GM21786 (cell line): ENCODE data around the gene BCL2L13.
"Not testable (repeated sequence)": the region's sequence is repeated elsewhere in the genome, so short reads cannot be mapped to it uniquely, and the experiment has no call there.

Source experiments
- ATAC-seq: cut with Tn5 transposase; IDR thresholded peaks from one replicate; pipeline ENCODE4 v1.9.1; 2021; ENCODE audit not compliant: unreplicated experiment

BCL2L13 gene

DNA sequence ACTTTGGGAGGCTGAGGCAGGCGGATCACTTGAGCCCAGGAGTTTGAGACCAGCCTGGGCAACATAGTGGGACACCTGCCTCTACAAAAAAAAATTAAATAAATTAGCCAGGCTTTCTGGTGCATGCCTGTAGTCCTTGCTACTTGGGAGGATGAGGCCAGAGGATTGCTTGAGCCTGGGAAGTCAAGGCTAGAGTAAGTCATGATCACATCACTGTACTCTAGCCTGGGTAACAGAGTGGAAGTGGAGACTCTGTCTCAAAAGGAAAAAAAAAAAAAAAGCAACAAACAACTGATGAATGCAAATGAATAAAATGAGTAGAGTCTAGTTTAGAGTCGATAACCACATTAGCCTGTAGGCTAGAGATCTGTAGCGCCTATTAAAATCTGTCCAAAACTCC lies 3.9 kb upstream of the BCL2L13 start:
- ATAC-seq, result no peak

DNA sequence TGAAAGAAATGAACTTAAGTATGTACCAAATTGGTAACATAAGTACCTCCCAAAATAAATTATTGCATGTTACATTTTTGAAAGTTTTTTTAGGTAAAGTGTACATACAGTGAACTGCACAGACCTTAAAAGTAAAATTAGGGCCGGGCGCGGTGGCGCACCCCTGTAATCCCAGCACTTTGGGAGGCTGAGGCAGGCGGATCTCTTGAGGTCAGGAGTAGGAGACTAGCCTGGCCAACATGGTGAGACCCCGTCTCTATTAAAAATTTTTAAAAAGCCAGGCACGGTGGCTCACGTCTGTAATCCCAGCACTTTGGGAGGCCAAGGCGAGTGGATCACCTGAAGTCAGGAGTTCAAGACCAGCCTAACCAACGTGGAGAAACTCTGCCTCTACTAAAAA lies 1.7 kb upstream of the BCL2L13 start:
- not testable (repeated sequence) for ATAC-seq

DNA sequence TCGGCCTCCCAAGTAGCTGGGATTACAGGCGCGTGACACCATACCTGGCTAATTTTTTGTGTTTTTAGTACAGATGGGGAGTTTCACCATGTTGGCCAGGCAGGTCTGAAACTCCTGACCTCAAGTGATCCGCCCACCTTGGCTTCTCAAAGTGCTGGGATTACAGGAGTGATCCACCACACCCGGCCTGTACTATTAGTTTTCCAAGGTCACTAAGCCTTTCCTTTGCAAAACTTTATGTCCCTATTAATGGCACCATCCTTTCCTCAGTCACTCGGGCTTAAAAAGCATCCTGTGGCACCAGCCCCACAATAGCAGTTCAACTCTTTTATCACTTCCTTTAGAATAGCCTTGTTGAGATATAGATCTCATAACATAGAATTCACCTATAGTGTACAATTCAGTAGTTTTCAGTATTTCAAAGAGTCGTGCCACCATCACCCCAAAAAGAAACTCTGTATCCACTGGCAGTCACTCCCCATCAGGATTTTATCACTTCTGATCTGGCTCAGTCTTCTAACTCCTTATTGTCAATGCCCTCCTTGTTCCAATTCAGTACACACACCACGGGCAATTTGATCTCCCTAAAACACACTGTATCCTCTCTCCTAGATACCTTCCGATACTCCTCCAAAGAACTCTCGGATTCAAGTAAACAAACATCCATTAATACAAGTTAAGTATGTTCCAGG lies 921 bp upstream of the BCL2L13 start:
- no peak for ATAC-seq

DNA sequence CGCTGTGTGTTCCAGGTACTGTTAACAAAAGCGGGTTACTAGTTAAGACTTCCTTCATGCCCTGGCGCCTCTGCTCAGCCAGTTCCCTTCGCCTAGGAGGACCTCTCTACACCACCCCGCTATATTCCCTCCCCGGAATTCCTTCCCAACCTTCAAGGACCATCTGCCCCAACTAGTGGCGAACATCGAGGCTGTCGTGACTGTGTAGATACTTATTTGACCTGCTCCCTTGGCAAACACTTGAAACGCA lies 450 bp upstream of the BCL2L13 start:
- peak; percentile 13 for ATAC-seq

DNA sequence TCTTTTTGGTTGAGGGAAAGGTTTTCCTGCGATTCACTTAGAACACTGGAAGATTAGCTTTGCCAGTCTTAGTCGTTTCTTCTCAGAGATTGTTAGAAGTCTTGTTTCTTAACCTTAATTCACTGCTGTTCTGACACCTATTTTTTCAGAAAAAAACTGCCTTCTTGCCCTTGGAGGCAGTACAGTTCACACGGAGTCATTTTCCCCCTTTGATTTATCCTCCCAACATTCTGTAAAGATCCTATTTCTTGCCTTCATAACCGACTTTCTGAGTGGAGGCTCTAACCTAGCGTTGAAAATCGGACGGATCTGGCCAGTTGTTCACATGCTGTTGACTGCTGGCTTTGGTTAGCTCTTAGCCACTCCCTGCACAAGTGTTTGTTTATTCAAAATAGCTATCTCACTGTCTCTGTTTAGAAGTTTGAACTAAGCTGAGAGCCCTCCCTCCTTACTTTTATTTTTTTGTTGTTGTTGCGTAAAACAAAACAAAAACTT lies 737 bp downstream of the BCL2L13 start:
- no peak for ATAC-seq

DNA sequence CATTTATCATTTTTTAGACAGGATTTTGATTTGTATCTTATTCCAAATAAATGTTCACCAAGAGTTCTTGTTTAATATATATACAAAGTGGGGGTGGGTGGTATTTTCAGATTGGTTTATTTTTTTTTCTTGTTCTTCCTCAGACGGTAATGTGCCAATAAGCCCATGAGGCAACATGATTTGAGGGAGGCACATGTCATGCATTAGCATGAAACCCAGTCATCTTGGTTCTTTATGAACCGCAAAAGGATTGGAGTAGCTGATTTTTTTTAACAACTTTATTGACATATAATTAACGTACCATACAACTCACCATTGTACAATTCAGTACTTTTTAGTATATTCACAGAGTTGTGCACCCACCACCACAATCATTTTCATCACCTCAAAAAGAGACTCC lies 2.7 kb downstream of the BCL2L13 start:
- ATAC-seq, result no peak

DNA sequence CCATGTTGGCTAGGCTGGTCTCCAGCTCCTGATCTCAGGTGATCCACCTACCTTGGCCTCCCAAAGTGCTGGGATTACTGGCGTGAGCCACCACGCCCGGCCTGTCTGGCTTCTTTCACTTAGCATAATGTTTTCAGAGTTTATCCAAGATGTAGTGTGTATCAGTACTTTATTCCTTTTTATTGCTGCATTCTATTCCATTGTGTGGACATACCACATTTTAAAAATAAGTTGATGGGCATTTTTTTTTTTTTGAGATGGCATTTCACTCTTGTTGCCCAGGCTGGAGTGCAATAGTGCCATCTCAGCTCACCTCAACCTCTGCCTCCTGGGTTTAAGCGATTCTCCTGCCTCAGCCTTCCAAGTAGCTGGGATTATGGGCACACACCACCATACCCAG lies 3.8 kb downstream of the BCL2L13 start:
- not testable (repeated sequence) for ATAC-seq

DNA sequence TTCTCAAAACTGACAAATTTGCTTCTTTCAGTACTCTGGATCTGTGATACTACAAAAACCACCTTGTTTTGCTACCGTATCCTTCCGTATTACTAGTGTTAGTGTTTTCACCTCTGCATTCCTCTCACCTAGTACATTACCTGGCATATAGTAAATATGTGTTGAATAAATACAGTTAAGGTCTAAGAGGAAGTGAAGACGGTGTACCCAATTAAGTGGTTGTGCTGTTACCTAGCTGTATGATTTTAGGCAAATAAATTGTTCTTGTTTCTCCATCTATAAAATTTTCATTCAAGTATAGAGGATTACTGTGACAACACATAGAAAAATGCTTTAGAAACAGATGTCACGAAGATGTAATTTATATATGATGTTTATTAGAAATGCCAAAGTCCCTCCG lies 8.9 kb downstream of the BCL2L13 start:
- ATAC-seq, result no peak

DNA sequence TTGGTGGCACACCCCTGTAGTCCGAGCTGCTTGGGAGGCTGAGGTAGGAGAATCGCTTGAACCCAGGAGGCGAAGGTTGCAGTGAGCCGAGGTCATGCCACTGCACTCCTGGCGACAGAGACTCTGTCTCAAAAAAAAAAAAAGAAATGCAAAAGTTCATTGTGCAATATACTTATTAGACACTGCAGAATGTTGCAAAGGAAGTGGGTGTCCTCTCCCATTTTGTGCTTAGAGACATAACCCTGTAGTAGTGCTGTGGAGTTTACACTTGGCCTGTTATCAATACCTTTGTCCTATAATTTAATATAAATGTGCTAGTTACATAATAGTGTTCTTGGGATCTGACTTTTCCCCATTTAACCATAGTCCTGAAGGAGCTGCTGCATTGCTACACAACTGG lies 9.4 kb downstream of the BCL2L13 start:
- no peak for ATAC-seq

DNA sequence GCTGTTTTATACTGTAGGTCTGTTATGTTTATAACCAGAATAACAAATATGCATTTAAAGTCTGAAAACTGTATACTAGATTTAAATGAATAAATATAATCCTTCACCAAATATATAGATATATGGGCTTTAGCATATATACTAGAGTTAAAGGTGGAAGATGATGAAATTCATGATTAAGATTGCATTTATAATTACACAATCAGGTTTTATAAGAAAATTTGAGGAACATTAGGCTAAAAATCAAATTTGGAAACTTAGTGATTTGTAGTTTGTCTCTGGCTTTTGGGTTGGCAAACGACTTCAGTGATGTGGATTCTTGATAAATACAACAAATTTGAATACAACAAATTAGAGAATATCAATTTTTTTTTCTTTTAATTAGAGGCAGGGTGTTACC lies 10.0 kb downstream of the BCL2L13 start:
- no peak for ATAC-seq

DNA sequence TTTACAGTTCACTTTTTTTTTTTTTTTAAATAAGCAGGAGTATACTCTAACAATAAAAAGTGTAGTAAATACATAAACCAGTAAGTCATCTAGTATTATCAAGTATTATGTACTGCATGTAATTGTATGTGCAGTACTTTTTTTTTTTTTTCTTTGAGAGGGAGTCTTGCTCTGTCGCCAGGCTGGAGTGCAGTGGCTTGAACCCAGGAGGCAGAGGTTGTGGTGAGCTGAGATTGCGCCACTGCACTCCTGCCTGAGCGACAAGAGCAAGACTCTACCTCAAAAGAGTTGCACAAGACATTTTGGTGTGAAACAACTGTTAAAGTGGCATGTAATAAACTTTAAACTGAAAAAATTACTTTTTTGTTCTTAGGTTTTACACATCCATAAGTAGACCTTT lies 16.7 kb downstream of the BCL2L13 start:
- no peak for ATAC-seq

DNA sequence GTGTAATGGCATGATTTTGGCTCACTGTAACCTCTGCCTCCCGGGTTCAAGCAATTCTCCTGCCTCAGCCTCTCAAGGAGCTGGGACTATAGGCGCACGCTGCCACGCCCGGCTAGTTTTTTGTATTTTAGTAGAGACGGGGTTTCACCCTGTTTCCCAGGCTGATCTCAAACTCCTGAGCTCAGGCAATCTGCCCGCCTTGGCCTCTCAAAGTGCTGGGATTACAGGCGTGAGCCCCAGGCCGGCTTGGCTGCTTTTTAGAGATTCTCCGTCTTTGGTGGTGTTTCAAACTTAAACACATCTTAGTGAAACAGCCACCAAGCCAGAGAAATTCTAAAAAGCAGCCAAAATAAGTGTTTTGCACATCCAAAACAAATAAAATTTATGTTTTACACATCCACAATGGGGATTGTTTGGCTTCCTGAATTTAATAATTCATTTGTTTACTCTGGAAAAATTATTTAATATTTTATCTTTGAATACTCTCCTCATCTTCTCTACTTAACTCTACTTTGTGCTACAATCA lies 18.4 kb downstream of the BCL2L13 start:
- no peak for ATAC-seq

DNA sequence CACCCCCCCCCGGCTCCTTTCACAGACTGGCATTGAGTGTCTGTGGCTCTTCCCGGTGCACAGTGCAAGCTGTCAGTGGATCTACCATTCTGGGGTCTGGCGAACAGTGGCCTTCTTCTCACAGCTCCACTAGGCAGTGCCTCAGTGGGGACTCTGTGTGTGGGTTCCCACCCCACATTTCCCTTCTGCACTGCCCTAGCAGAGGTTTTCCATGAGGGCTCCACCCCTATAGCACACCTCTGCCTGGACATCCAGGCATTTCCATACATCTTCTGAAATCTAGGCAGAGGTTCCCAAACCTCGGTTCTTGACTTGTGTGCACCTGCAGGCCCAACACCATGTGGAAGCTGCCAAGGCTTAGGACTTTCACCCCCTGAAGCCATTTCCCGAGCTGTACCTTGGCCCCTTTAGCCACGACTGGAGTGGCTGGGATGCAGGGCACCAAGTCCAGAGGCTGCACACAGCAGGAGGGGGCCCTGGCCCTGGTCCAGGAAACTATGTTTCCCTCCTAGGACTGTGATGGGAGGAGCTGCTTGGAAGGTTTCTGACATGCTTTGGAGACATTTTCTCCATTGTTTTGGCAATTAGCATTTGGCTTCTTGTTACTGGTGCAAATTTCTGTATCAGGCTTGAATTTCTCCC lies 26.0 kb downstream of the BCL2L13 start:
- no peak for ATAC-seq

DNA sequence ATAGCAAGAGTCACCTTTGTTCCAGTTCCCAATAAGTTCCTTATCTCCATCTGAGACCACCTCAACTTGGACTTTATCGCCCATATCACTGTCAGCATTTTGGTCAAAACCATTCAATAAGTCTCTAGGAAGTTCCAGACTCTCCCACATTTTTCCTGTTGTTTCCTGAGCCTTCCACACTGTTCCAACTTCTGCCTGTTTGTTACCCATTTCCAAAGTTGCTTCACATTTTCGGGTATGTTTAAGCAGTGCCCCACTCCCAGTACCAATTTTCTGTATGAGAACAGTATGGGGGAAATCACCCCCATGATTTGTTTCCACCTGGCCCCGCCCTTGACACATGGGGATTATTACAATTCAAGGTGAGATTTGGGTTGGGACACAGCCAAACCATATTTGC lies 26.7 kb downstream of the BCL2L13 start:
- ATAC-seq, result no peak

DNA sequence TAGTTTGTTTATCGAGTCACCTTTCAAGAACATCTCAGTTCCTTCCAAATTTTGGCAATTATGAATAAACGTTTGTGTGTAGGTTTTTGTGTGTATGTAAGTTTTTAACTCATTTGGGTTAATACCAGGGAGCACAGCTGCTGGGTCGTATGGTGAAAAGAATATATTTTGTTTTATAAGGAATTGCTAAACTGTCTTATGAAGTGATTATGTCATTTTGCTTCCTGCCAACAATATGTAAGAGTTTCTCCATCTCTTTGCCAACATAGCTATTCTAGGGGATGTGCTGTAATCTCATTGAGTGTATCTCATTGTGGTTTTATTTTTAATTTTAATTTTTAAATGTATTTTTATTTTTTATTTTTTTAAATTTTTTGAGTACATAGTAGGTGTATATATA lies 27.3 kb downstream of the BCL2L13 start:
- ATAC-seq, result no peak

DNA sequence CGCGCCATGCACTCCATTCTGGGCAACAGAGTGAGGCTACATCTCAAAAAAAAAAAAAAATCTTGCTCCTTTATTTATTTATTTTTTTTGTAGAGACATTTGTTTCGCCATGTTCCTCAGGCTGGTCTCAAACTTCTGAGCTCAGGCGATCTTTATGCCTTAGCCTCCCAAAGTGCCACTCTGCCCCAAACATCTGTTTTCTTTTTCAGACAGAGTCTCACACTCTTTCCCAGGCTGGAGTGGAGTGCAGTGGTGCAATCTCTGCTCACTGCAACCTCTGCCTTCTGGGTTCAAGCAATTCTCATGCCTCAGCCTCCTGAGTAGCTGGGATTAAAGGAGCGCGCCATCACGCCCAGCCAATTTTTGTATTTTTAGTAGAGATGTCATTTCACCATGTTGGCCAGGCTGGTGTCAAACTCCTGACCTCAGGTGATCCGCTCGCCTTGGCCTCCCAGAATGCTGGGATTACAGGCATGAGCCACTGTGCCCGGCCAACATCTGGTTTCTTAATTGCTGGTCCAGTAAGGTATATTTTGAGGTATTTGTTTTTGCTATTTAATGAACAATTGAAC lies 33.0 kb downstream of the BCL2L13 start:
- not testable (repeated sequence) for ATAC-seq

DNA sequence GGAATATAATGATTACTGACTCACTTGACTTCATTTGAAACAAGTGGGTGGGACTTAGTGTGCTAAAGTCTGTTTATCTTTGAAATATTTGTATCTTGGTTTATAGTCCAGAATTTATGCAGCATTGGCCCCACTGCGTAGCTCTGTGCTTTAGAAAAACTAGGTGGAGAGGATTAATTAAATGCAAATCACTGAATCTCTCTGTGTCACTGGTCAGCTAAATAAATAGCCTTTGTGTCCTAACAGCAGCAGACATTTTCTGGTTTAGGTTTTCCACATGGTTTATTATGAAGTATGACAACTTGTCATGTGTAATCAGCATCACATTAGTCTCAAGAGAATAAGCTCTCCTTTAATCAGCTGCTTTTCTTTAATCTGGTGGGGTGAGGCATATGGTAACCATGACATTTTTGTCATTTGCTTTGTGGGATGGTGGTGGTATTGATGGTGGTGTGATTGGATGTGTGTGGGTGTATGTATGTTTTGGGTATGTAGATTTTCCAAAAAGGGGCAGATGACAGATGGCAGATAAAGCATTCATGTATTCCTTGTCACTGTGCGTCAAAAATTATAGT lies 33.9 kb downstream of the BCL2L13 start:
- ATAC-seq, result no peak

DNA sequence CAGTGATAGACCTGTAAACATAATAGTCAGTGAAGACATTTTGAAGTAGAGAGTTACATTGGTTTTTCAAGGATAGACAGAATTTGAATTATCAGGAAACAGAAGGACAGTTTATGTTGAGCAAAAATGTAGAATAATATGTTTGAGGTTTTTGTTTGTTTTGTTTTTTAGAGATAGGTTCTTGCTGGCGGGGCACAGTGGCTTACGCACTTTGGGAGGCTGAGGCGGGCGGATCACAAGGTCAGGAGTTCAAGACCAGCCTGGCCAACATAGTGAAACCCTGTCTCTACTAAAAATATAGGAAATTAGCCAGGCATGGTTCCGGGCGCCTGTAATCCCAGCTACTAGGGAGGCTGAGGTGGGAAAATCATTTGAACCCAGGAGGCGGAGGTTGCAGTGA lies 35.6 kb downstream of the BCL2L13 start:
- no peak for ATAC-seq

DNA sequence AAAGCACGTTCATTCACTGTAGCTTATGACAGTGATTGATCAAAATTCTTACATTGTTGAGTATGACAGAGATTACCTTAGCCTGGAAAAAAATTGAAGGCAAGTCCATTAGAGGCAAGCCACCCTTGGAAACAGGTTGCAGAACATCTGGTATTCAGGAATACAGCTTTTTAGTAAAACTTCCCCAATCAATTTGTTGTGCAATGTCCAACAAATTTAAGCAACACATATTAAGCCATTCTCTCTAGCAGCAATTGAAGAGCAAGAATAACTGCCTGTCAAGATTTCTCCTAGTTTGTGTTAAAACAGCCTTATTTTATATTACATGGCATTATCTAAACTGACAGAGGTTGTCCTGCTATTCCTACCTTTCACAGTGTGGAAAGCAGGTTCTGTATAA lies 37.0 kb downstream of the BCL2L13 start:
- no peak for ATAC-seq

DNA sequence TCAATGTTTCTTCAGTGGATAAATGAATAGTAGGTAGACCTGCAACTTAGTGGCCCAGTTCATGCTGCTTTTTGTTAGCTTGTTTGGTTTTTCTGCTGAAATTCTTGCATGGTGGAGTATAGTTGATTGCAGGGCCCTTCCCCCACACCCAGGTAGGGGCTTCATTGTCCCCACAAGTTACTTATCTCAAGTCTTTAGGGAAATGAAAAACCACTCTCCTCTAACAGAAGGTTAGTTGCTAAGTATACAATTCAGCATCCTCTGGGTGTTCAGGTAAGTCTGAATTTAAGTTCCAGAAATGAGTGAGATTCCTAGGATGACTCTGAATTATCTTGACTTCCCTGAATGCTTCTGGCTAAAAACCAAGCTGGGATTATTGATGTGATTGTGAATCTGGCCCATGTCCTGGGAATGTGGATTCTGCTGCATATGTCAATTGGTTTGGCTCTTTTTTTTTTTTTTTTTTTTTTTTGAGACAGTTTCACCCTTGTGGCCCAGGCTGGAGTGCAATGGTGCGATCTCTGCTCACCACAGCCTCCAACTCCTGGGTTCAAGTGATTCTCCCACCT lies 40.3 kb downstream of the BCL2L13 start:
- no peak for ATAC-seq

DNA sequence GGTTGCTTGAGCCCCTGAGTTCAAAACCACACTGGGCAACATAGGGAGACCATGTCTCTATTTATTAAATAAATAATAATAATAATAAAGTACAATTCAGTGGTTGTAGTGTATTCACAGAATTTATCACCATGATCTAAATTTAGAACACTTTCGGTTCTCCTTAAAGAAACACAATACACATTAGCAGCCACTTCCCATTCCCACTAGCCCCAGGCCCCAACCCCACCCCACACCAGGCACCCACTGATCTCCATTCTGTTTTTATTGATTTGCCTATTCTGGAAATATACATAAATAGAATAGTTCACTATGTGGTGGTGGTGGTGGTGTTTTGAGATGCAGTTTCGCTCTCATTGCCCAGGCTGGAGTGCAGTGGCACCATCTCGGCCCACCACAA lies 45.7 kb downstream of the BCL2L13 start:
- ATAC-seq, result no peak

DNA sequence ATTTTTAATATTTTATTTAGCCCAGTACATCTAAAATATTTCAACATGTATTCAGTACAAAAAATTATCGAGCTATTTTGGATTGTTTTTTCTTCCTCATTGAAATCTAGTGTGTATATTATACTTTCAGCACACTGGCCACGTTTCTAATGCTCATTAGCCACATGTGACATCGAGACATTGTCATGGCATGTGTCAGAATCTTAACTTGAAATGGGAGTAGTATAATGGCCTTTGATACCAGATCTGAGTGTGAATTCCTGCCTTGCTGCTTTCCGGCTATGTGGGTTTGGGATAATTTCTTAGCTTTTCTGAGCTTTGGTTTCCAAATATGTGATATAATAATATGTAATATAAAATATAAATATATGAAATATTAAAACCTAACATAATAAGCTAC lies 54.3 kb downstream of the BCL2L13 start:
- no peak for ATAC-seq
